Trophoblast cell (in vitro differentiated cells and primary cell): ENCODE measurements around the gene CLDN15.

Experiments used
- DNase-seq, 2 donors: peaks; one replicate each; pipeline ENCODE4 v3.0.0-alpha.2; 2016
- H2AFZ ChIP-seq: 2 replicates; pipeline ENCODE4 v1.6.1; 2013; ENCODE audit warnings: low read length, moderate library complexity, mild to moderate bottlenecking; ENCODE audit not compliant: insufficient read depth, poor library complexity
- H2AK5ac ChIP-seq: 2 replicates; pipeline ENCODE4 v1.6.1; 2013; ENCODE audit warnings: mild to moderate bottlenecking, low read length
- H2BK120ac ChIP-seq: 2 replicates; pipeline ENCODE4 v1.6.1; 2013; ENCODE audit warnings: low read length, mild to moderate bottlenecking, moderate library complexity; ENCODE audit not compliant: insufficient read depth, poor library complexity
- H2BK12ac ChIP-seq: 2 replicates; pipeline ENCODE4 v1.6.1; 2013; ENCODE audit warnings: mild to moderate bottlenecking, low read length, moderate library complexity
- H2BK5ac ChIP-seq: 2 replicates; pipeline ENCODE4 v1.6.1; 2013; ENCODE audit warnings: low read length, low read depth, moderate library complexity, mild to moderate bottlenecking; ENCODE audit not compliant: poor library complexity
- H3K14ac ChIP-seq: 2 replicates; pipeline ENCODE4 v1.6.1; 2013; ENCODE audit warnings: mild to moderate bottlenecking, low read length
- H3K18ac ChIP-seq: 2 replicates; pipeline ENCODE4 v1.6.1; 2013; ENCODE audit warnings: mild to moderate bottlenecking, low read length
- H3K23ac ChIP-seq: 2 replicates; pipeline ENCODE4 v1.6.1; 2013; ENCODE audit warnings: low read length
- H3K27ac ChIP-seq: 2 replicates; pipeline ENCODE4 v1.5.1; 2013; ENCODE audit warnings: low read depth, mild to moderate bottlenecking, inconsistent platforms, low read length, moderate library complexity
- H3K27me3 ChIP-seq: 2 replicates; pipeline ENCODE4 v1.6.1; 2013; ENCODE audit warnings: inconsistent platforms, mild to moderate bottlenecking, low read length, moderate library complexity; ENCODE audit not compliant: insufficient read depth
- H3K36me3 ChIP-seq, 2 experiments: 1 replicate in 1 of 2; 2 replicates in 1 of 2; pipeline ENCODE4 v1.6.1; 2013; ENCODE audit warnings: low read length in 2 of 2, mild to moderate bottlenecking in 2 of 2, moderate library complexity in 1 of 2; ENCODE audit not compliant: insufficient read depth in 2 of 2, control insufficient read depth in 1 of 2
- H3K4ac ChIP-seq: 2 replicates; pipeline ENCODE4 v1.6.1; 2013; ENCODE audit warnings: low read depth, mild to moderate bottlenecking, low read length, moderate library complexity
- H3K4me1 ChIP-seq, 2 experiments: 1 replicate in 1 of 2; 2 replicates in 1 of 2; pipeline ENCODE4 v1.6.1; 2013; ENCODE audit warnings: low read length in 2 of 2, mild to moderate bottlenecking in 2 of 2, moderate library complexity in 1 of 2; ENCODE audit not compliant: insufficient read depth in 2 of 2, control insufficient read depth in 1 of 2
- H3K4me2 ChIP-seq: 2 replicates; pipeline ENCODE4 v1.6.1; 2013; ENCODE audit warnings: inconsistent platforms, mild to moderate bottlenecking, low read length, moderate library complexity
- H3K4me3 ChIP-seq: 2 replicates; pipeline ENCODE4 v1.5.1; 2013; ENCODE audit warnings: mild to moderate bottlenecking, low read depth, low read length, inconsistent platforms
- H3K79me1 ChIP-seq: one replicate; pipeline ENCODE4 v1.6.1; 2013; ENCODE audit warnings: low read length
- H3K79me2 ChIP-seq: 2 replicates; pipeline ENCODE4 v1.6.1; 2013; ENCODE audit warnings: low read length, mild to moderate bottlenecking; ENCODE audit not compliant: control insufficient read depth, insufficient read depth, poor library complexity
- H3K9ac ChIP-seq: 2 replicates; pipeline ENCODE4 v1.6.1; 2013; ENCODE audit warnings: mild to moderate bottlenecking, low read length
- H3K9me3 ChIP-seq: 2 replicates; pipeline ENCODE4 v1.6.1; 2013; ENCODE audit warnings: low read depth, mild to moderate bottlenecking, control low read depth, inconsistent platforms, low read length; ENCODE audit not compliant: insufficient read depth
- H4K12ac ChIP-seq: 2 replicates; pipeline ENCODE4 v1.6.1; 2013; ENCODE audit warnings: low read depth, mild to moderate bottlenecking, low read length, moderate library complexity
- H4K8ac ChIP-seq: 2 replicates; pipeline ENCODE4 v1.6.1; 2013; ENCODE audit warnings: low read depth, mild to moderate bottlenecking, low read length, moderate library complexity
- H4K91ac ChIP-seq: one replicate; pipeline ENCODE4 v1.6.1; 2013; ENCODE audit warnings: low read depth, mild to moderate bottlenecking, low read length, moderate library complexity
- WGBS: extraction: QIAGEN DNeasy Blood & Tissue Kit; methylation state at CpG from one replicate; pipeline ENCODE4 v1.1.7; 2013; ENCODE audit warnings: missing lambda C conversion rate; ENCODE audit not compliant: insufficient read length, insufficient coverage; ENCODE audit errors: extremely low coverage; 5-methylcytosine and 5-hydroxymethylcytosine counted together

CLDN15 gene

DNA sequence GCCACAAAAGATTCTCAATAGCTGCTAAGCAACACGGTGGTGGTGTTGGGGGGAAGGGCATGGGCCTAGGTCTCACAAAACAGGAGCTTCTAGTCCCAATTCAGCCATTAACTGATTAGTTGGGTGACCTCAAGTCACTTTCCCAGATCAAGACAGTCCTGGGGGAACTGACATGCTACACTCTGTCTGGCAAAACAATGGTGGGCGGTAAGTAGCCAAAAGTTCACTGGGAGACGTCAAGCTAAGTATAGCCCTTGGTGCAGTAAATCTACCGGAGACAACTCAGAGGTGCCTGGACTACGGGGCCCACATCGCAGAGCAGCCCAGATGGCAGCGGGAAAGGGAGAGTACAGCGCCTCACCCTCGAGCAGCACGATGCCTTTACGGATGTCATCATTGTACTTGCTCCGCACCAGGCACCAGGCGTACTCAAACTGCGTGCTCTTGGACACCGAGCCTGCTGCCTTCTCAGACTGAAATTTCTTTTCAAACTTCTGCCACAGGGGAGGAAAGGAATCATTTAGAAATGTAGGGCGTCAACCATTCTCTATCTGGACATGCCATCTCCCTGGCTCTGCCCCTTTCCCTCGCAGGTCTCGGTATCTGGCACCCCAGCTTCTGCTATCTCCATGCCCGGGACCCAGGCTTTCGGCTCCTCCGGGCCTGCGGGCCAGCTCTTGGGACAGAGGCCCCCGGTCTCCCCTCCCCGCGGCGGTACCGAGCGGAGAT lies 6.2 kb upstream of the CLDN15 start:
- peaks cover 10% of the 10 kb centered on the region for H3K79me1 ChIP-seq
- no peak overlapping the region for H2AFZ ChIP-seq
- no peaks in the 10 kb centered on the region for H3K27me3 ChIP-seq
- H4K12ac ChIP-seq = no peak overlapping the region
- no peak overlapping the region for H2AK5ac ChIP-seq
- no peak for DNase-seq
- H3K79me2 ChIP-seq = peaks cover 4% of the 10 kb centered on the region
- WGBS = no CpG with 5 or more reads among the region's 28 CpGs
- no peak overlapping the region for H3K14ac ChIP-seq
- peaks cover 17 to 30% of the 10 kb centered on the region in 2 experiments for H3K36me3 ChIP-seq
- peaks cover 6 to 14% of the 10 kb centered on the region in 2 experiments for H3K4me1 ChIP-seq
- H3K23ac ChIP-seq = no peak overlapping the region
- no peak overlapping the region for H2BK120ac ChIP-seq
- no peaks in the 10 kb centered on the region for H3K9me3 ChIP-seq
- peak overlapping the region; percentile 64 for H3K9ac ChIP-seq
- peak overlapping the region; percentile 12 for H3K18ac ChIP-seq
- H2BK5ac ChIP-seq = no peak overlapping the region
- peak overlapping the region; percentile 74 for H3K4me2 ChIP-seq
- H3K4ac ChIP-seq = peak overlapping the region; percentile 3
- peak overlapping the region; percentile 9 for H3K27ac ChIP-seq
- H2BK12ac ChIP-seq = no peak overlapping the region
- H4K8ac ChIP-seq = peak overlapping the region; percentile 79
- H3K4me3 ChIP-seq = peak overlapping the region; percentile 60
- H4K91ac ChIP-seq = no peak overlapping the region

DNA sequence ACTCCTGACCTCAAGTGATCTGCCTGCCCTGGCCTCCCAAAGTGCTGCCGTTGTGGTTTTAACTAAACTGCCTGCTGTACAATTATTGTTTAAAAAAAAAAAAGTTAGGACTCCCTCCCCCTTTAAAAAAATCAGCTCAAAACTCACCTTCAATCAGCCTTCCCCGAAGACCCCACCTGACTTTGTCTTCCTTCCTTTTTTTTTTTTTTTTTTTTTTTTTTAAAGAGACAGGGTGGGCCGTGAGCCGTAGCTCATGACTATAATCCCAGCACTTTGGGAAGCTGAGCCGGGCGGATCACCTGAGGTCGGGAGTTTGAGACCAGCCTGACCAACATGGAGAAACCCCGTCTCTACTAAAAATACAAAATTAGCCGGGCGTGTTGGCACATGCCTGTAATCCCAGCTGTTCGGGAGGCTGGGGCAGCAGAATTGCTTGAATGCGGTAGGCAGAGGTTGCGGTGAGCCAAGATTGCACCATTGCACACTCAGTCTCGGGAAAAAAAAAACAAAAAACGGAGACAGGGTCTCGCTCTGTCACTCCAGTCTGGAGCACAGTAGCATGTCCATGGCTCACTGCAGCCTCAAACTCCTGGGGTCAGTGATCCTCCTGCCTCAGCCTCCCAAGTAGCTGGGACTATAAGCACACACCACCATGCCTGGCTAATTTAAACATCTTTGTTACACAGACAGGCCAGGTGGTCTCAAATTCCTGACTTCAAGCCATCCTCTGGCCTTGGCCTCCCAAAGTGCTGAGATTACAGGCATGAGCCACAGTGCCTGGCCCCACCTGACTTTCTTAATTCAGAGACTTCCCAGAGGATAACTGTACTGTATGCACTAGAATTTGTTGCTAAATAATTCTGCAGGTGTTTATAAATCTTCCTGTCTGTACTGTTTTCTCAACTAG lies 4.1 kb upstream of the CLDN15 start:
- no peak for DNase-seq
- H3K14ac ChIP-seq = no peak overlapping the region
- no peaks in the 10 kb centered on the region for H3K9me3 ChIP-seq
- no peak overlapping the region for H3K4me3 ChIP-seq
- no peak overlapping the region for H3K4me2 ChIP-seq
- no CpG with 5 or more reads among the region's 16 CpGs for WGBS
- no peak overlapping the region for H4K91ac ChIP-seq
- no peak overlapping the region for H2BK5ac ChIP-seq
- no peak overlapping the region for H3K4ac ChIP-seq
- H3K27me3 ChIP-seq = no peaks in the 10 kb centered on the region
- H4K12ac ChIP-seq = no peak overlapping the region
- H2BK120ac ChIP-seq = no peak overlapping the region
- peaks cover 30 to 40% of the 10 kb centered on the region in 2 experiments for H3K36me3 ChIP-seq
- no peak overlapping the region for H2AK5ac ChIP-seq
- peaks cover 10 to 25% of the 10 kb centered on the region in 2 experiments for H3K4me1 ChIP-seq
- no peak overlapping the region for H4K8ac ChIP-seq
- H3K18ac ChIP-seq = no peak overlapping the region
- peaks cover 10% of the 10 kb centered on the region for H3K79me1 ChIP-seq
- H3K23ac ChIP-seq = no peak overlapping the region
- H2AFZ ChIP-seq = no peak overlapping the region
- H3K27ac ChIP-seq = no peak overlapping the region
- no peak overlapping the region for H3K9ac ChIP-seq
- H3K79me2 ChIP-seq = peaks cover 4% of the 10 kb centered on the region
- no peak overlapping the region for H2BK12ac ChIP-seq

DNA sequence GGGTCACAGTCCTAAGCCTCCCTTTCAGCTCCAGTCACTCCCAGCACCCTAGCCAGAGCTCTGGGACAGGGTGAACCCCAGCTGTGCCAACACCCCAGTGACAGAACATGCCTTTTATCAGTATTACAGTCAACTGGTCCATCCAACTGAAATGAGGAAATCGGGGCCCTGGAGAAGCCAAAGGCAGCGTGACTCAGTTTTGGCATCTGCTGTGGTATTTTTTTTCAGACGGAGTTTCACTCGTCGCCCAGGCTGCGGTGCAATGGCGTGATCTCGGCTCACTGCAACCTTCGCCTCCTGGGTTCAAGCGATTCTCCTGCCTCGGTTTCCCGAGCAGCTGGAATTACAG lies 3.4 kb upstream of the CLDN15 start:
- Histone ChIP-seq H4K91ac (no peak overlapping the region), H2BK12ac (no peak overlapping the region), H2AK5ac (no peak overlapping the region), H3K4me1 (peaks cover 10 to 25% of the 10 kb centered on the region in 2 experiments), H2AFZ (no peak overlapping the region), H3K9me3 (no peaks in the 10 kb centered on the region), H3K14ac (no peak overlapping the region), H3K79me2 (peaks cover 4% of the 10 kb centered on the region), H3K18ac (no peak overlapping the region), H3K36me3 (peaks cover 34 to 43% of the 10 kb centered on the region in 2 experiments), H4K12ac (no peak overlapping the region), H3K4me2 (no peak overlapping the region), H3K9ac (no peak overlapping the region), H3K27ac (no peak overlapping the region), H3K79me1 (peaks cover 10% of the 10 kb centered on the region), H2BK120ac (no peak overlapping the region), H3K4ac (no peak overlapping the region), H3K23ac (no peak overlapping the region), H2BK5ac (no peak overlapping the region), H3K4me3 (no peak overlapping the region), H3K27me3 (no peaks in the 10 kb centered on the region), H4K8ac (no peak overlapping the region)
- no CpG with 5 or more reads among the region's 12 CpGs for WGBS
- DNase-seq = no peak

DNA sequence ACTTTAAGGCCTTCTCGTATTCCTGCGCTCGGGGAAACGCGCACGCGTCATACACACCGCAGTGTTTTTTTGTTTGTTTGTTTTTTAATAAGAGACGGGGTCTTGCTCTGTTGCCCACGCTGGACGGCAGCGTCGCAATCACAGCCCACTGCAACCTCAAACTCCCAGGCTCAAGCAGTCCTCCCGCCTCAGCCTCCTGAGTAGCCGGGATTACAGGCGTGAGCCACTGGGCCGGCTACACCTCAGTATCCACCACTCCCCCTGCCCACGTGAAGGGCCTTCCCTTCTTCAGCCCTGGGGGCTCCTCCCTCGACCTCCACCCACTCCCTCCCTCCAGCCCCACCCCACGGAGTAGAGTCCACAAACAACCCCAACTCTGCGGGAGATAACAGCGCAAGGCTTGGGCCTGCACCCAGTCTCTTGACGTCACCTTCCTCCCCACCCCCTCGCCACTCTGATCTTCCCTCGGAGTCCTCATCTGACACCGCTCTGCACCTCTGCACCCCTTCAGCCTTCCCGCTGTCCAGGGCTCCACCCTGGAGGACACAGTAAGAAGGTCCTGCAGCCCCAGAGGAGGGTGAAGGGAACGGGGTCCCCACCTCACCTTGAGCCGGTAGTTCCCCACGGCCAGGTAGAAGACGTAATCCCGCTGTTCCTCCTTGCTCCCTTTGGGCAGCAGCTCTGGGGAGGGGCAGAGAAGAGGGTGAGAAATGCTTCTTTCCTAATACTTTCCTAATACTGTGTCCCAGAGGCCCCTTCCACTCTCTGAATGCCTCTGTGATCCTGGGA lies 2.8 kb upstream of the CLDN15 start:
- H3K4me3 ChIP-seq = no peak overlapping the region
- H3K4me2 ChIP-seq = no peak overlapping the region
- peaks cover 34 to 40% of the 10 kb centered on the region in 2 experiments for H3K36me3 ChIP-seq
- no peak overlapping the region for H3K14ac ChIP-seq
- peaks cover 4% of the 10 kb centered on the region for H3K79me2 ChIP-seq
- peaks cover 10% of the 10 kb centered on the region for H3K79me1 ChIP-seq
- H4K8ac ChIP-seq = no peak overlapping the region
- H4K91ac ChIP-seq = no peak overlapping the region
- no peak overlapping the region for H3K27ac ChIP-seq
- no peak overlapping the region for H4K12ac ChIP-seq
- no peak overlapping the region for H3K23ac ChIP-seq
- H2BK12ac ChIP-seq = no peak overlapping the region
- H2BK5ac ChIP-seq = no peak overlapping the region
- H3K4ac ChIP-seq = no peak overlapping the region
- H3K9ac ChIP-seq = no peak overlapping the region
- peaks cover 10 to 25% of the 10 kb centered on the region in 2 experiments for H3K4me1 ChIP-seq
- no peak overlapping the region for H2AFZ ChIP-seq
- no peaks in the 10 kb centered on the region for H3K27me3 ChIP-seq
- DNase-seq = no peak
- no peak overlapping the region for H2AK5ac ChIP-seq
- WGBS = no CpG with 5 or more reads among the region's 32 CpGs
- peak overlapping the region; percentile 34 for H3K18ac ChIP-seq
- H2BK120ac ChIP-seq = peak overlapping the region; percentile 17
- no peaks in the 10 kb centered on the region for H3K9me3 ChIP-seq
